ENCODE data around the gene TLR8. TPM values are rescaled to one million over a fixed set of nuclear protein-coding genes. Genes with fewer than 3 reads are reported as not detected.

TLR8 gene
- total and polyA plus RNA-seq, 2 of the 13 experiments (the other 11 are each of a cell fraction or from before 2014, with no cell fraction given), result not detected

- H3K4me1 ChIP-seq (ENCODE audit: insufficient read depth, low read length), result peaks cover 55% of the 10 kb centered on the region
- H3K36me3 ChIP-seq (replicated peaks in 1 of 2; ENCODE audit: control insufficient read depth in 1 of 2, insufficient read depth in 2 of 2, low read length in 2 of 2), result no peaks in the 10 kb centered on the region
- H3K27ac ChIP-seq (ENCODE audit: extremely low read length, insufficient read depth, low read length), result no peak overlapping the region
- POLR2A ChIA-PET, result no interaction called here
- no TSS peak for BruUV-seq (replicated peaks)
- H3K27me3 ChIP-seq (ENCODE audit: control insufficient read depth in 1 of 2, insufficient read depth in 2 of 2, low read length in 2 of 2), result no peaks in the 10 kb centered on the region
- ATAC-seq (no peak), DNase-seq (ENCODE audit: low spot score) (no peak), FAIRE-seq (no peak)
- CTCF ChIA-PET (ENCODE audit: low intra/inter-chr PET ratio, low total read pairs), result no interaction called here
- WGBS (ENCODE audit: low lambda C conversion rate), result 43% methylated on average over 6 of the region's 11 CpGs
- intact Hi-C loops (cut with micrococcal nuclease; ENCODE audit: unreplicated experiment) (no loop called here), in situ Hi-C loops (cut with HindIII; ENCODE audit: extremely low pct_ligation_motif_present, low pct_unique_long_range_greater_than_20kb) (loop anchor here (10.0 kb wide), 1 partner anchor 545 kb away; no protein-coding TSS in a partner anchor)
- H3K79me2 ChIP-seq (ENCODE audit: insufficient read depth, low read length), result no peaks in the 10 kb centered on the region
- H3K9me3 ChIP-seq (ENCODE audit: low read length), result no peaks in the 10 kb centered on the region
- TF ChIP-seq BHLHE40 (IDR thresholded peaks at IDR 0.05; ENCODE audit: low read length) (0 out of 2 replicates have a peak, but pooled peaks have one; percentile 10), NFYB (CRISPR knock-in tag; IDR thresholded peaks at IDR 0.05) (no peak)
- TF ChIP-seq, protein P1, sequence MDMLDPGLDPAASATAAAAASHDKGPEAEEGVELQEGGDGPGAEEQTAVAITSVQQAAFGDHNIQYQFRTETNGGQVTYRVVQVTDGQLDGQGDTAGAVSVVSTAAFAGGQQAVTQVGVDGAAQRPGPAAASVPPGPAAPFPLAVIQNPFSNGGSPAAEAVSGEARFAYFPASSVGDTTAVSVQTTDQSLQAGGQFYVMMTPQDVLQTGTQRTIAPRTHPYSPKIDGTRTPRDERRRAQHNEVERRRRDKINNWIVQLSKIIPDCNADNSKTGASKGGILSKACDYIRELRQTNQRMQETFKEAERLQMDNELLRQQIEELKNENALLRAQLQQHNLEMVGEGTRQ (IDR thresholded peaks at IDR 0.05; ENCODE audit: low read depth, low read length), result peak; percentile 53; the same call in 1 of the 2 replicates
- TF ChIP-seq, protein P1 (CRISPR knock-in tag; IDR thresholded peaks at IDR 0.05; ENCODE audit: borderline replicate concordance), result no peak
- H3K9ac ChIP-seq (ENCODE audit: insufficient read depth, low read depth, low read length), result no peak overlapping the region
- H4K20me1 ChIP-seq (ENCODE audit: insufficient read depth, low read length), result no peaks in the 10 kb centered on the region
- H3K4me3 ChIP-seq (replicated peaks in 1 of 3; ENCODE audit: insufficient read depth in 1 of 3, low read depth in 2 of 3, low read length in 3 of 3), result no peak overlapping the region
- no peak overlapping the region for H2AFZ ChIP-seq (ENCODE audit: low read length)
- no peak overlapping the region for H3K4me2 ChIP-seq (ENCODE audit: low read depth, low read length)
Measured at GRCh38 chrX:12949927-12950656, 43.7 kb downstream of the TLR8 start.

All from HepG2 (cell line).